Left lung (tissue), 10 donors: ENCODE measurements around the gene NT5C2. TPM values are rescaled to one million over a fixed set of nuclear protein-coding genes. Genes with fewer than 3 reads are reported as not detected.
A peak's percentile ranks its signal among the peaks of the same experiment; 100 is the strongest.
"Not testable (repeated sequence)": the region's sequence is repeated elsewhere in the genome, so short reads cannot be mapped to it uniquely, and the experiment has no call there.

Source experiments
- ATAC-seq: fragments of 200-7000 bp; cut with Tn5 transposase; one replicate; pipeline ENCODE4 v1.9.1; 2020; ENCODE audit warnings: moderate library complexity
- DNase-seq, 4 donors: peaks; one replicate each; pipeline ENCODE4 v3.0.0-alpha.2; 2013 to 2020
- H3K27ac ChIP-seq, 2 donors: fragments of 200-600 bp; sonication (generic) in 1 of 2; one replicate each; pipeline versions ENCODE4 v1.5.0 to v1.8.0; 2020 to 2021
- H3K27me3 ChIP-seq, 2 donors: fragments of 200-600 bp; sonication (generic) in 1 of 2; one replicate each; pipeline versions ENCODE4 v1.5.0 to v1.8.0; 2020 to 2021
- H3K36me3 ChIP-seq, 2 donors: fragments of 200-600 bp; sonication (generic) in 1 of 2; one replicate each; pipeline versions ENCODE4 v1.5.0 to v1.8.0; 2020 to 2021
- H3K4me1 ChIP-seq, 2 donors: fragments of 200-600 bp; one replicate each; pipeline ENCODE4 v1.8.0; 2021
- H3K4me3 ChIP-seq, 2 donors: fragments of 200-600 bp; sonication (generic) in 1 of 2; one replicate each; pipeline versions ENCODE4 v1.5.0 to v1.8.0; 2020 to 2021; ENCODE audit warnings: mild to moderate bottlenecking in 1 of 2
- H3K9me3 ChIP-seq, 2 donors: fragments of 200-600 bp; sonication (generic) in 1 of 2; one replicate each; pipeline versions ENCODE4 v1.5.0 to v1.8.0; 2020 to 2021
- CTCF ChIP-seq, 2 donors: fragments of 200-600 bp; sonication (generic) in 1 of 2; IDR thresholded peaks; one replicate each; pipeline versions ENCODE4 v1.5.0 to v1.8.0; 2021; ENCODE audit warnings: antibody characterized with exemption in 2 of 2
- intact Hi-C, 2 donors: fragments of 100-400 bp; cut with DNase I; formaldehyde crosslinking; loops; one replicate each; pipeline versions ENCODE4 v1.11.2 to v1.14.2; 2022
- polyA plus RNA-seq, 6 donors: library from polyadenylated mRNA; unstranded; fragments of 120-200 nt; gene quantifications; one replicate each; pipeline ENCODE4 v1.2.1, GENCODE V29; 2013; ENCODE audit not compliant: insufficient read length in 6 of 6
- total RNA-seq, 2 donors: library from RNA; stranded (reverse); fragmentation: NEBNext Ultra II Directional; extraction: Animal tissue kit (Norgen Biotek cat#: 25700); gene quantifications; one replicate each; pipeline ENCODE4 v1.2.1, GENCODE V29; 2021
- donor health status: DM: no; HTN: yes; CAD: no.
- donor health status: DM: no; HTN: no; CAD: no.

NT5C2 gene
- total and polyA plus RNA-seq, 8 donors, result 95.3 to 173 (median 133) TPM

GRCh38 chr10:103067484-103067883 is 125.6 kb downstream of the NT5C2 start:
- intact Hi-C loops, result loop anchor here in 1 of 2 donors (5.0 kb wide), 1 partner anchor 150 kb away; the partner anchor contains the start of gene CNNM2
- Histone ChIP-seq H3K27me3 (no peaks in the 10 kb centered on the region), H3K4me1 (peaks cover 0 to 10% of the 10 kb centered on the region in 2 donors), H3K9me3 (no peaks in the 10 kb centered on the region), H3K4me3 (no peak overlapping the region), H3K27ac (no peak overlapping the region), H3K36me3 (no peaks in the 10 kb centered on the region)
- no peak for DNase-seq
- no peak for TF ChIP-seq CTCF (IDR thresholded peaks at IDR 0.05)
- ATAC-seq, result no peak

GRCh38 chr10:103067099-103067477 is 126.0 kb downstream of the NT5C2 start:
- H3K9me3 ChIP-seq, H3K27me3 ChIP-seq, H3K36me3 ChIP-seq, DNase-seq, H3K4me3 ChIP-seq, ATAC-seq, H3K4me1 ChIP-seq, H3K27ac ChIP-seq: not testable (repeated sequence)
- intact Hi-C loops, result loop anchor here in 1 of 2 donors (5.0 kb wide), 1 partner anchor 150 kb away; the partner anchor contains the start of gene CNNM2

- intact Hi-C loops, result loop anchor here in 1 of 2 donors (5.0 kb wide), 1 partner anchor 149 kb away; the partner anchor contains the start of gene CNNM2
- TF ChIP-seq CTCF (IDR thresholded peaks at IDR 0.05), result no peak
- Histone ChIP-seq H3K27me3 (no peaks in the 10 kb centered on the region), H3K36me3 (no peaks in the 10 kb centered on the region), H3K9me3 (no peaks in the 10 kb centered on the region), H3K4me3 (no peak overlapping the region), H3K4me1 (peaks cover 0 to 10% of the 10 kb centered on the region in 2 donors), H3K27ac (no peak overlapping the region)
- DNase-seq, result peak in 1 of 4 donors; percentile 75
- ATAC-seq, result no peak
Observed at GRCh38 chr10:103066141-103067098, 126.7 kb downstream of the NT5C2 start.

GRCh38 chr10:103064956-103065355 is 128.1 kb downstream of the NT5C2 start:
- TF ChIP-seq CTCF (IDR thresholded peaks at IDR 0.05), result no peak
- no peaks in the 10 kb centered on the region for H3K27me3 ChIP-seq
- intact Hi-C loops, result loop anchor here in 1 of 2 donors (5.0 kb wide), 1 partner anchor 148 kb away; the partner anchor contains the start of gene CNNM2
- no peak for DNase-seq
- no peak for ATAC-seq
- H3K36me3 ChIP-seq, result no peaks in the 10 kb centered on the region
- H3K4me1 ChIP-seq, result peaks cover 0 to 5% of the 10 kb centered on the region in 2 donors
- H3K9me3 ChIP-seq, result no peaks in the 10 kb centered on the region
- no peak overlapping the region for H3K27ac ChIP-seq
- H3K4me3 ChIP-seq, result no peak overlapping the region

GRCh38 chr10:103062854-103063590 is 130.1 kb downstream of the NT5C2 start:
- Histone ChIP-seq H3K27me3 (no peaks in the 10 kb centered on the region), H3K9me3 (no peaks in the 10 kb centered on the region), H3K36me3 (no peaks in the 10 kb centered on the region), H3K4me3 (no peak overlapping the region), H3K27ac (no peak overlapping the region), H3K4me1 (no peaks in the 10 kb centered on the region)
- ATAC-seq, result no peak
- intact Hi-C loops, result no loop called here
- TF ChIP-seq CTCF (IDR thresholded peaks at IDR 0.05), result no peak
- DNase-seq, result no peak
